ENCODE data around the gene AFF1.

The AFF1 gene

DNA sequence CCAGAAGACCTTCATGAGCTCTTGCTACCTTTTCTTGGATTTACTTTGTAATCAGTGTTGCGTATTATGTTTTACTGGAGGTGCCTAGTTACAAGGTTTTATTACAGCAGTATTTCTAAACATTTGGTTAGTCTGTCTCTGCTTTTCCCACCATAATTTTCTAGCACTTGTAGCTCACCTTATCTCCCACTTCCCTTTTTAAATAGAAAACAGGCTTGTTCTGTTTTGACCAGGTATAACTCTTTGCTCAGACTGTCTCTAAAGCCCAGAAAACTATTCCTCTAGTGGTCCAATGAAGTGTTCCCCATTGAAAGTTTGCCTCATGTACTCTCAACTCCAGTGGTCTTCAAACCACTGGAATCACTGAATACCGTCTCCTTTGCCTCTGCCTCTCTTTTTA lies 43.9 kb downstream of the AFF1 start:
- TF ChIP-seq, protein P1, sequence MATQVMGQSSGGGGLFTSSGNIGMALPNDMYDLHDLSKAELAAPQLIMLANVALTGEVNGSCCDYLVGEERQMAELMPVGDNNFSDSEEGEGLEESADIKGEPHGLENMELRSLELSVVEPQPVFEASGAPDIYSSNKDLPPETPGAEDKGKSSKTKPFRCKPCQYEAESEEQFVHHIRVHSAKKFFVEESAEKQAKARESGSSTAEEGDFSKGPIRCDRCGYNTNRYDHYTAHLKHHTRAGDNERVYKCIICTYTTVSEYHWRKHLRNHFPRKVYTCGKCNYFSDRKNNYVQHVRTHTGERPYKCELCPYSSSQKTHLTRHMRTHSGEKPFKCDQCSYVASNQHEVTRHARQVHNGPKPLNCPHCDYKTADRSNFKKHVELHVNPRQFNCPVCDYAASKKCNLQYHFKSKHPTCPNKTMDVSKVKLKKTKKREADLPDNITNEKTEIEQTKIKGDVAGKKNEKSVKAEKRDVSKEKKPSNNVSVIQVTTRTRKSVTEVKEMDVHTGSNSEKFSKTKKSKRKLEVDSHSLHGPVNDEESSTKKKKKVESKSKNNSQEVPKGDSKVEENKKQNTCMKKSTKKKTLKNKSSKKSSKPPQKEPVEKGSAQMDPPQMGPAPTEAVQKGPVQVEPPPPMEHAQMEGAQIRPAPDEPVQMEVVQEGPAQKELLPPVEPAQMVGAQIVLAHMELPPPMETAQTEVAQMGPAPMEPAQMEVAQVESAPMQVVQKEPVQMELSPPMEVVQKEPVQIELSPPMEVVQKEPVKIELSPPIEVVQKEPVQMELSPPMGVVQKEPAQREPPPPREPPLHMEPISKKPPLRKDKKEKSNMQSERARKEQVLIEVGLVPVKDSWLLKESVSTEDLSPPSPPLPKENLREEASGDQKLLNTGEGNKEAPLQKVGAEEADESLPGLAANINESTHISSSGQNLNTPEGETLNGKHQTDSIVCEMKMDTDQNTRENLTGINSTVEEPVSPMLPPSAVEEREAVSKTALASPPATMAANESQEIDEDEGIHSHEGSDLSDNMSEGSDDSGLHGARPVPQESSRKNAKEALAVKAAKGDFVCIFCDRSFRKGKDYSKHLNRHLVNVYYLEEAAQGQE (IDR thresholded peaks at IDR 0.05; ENCODE audit: low read depth), result no peak
- TF ChIP-seq TEAD4 (IDR thresholded peaks at IDR 0.05), result no peak
- no peak for TF ChIP-seq NFIC (IDR thresholded peaks at IDR 0.05)
- TF ChIP-seq FOXM1 (IDR thresholded peaks at IDR 0.05; ENCODE audit: borderline replicate concordance, low read depth), result no peak
- no peak for TF ChIP-seq TCF12 (IDR thresholded peaks at IDR 0.05; ENCODE audit: low read depth)
- TF ChIP-seq, protein P2, sequence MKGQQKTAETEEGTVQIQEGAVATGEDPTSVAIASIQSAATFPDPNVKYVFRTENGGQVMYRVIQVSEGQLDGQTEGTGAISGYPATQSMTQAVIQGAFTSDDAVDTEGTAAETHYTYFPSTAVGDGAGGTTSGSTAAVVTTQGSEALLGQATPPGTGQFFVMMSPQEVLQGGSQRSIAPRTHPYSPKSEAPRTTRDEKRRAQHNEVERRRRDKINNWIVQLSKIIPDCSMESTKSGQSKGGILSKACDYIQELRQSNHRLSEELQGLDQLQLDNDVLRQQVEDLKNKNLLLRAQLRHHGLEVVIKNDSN (IDR thresholded peaks at IDR 0.05), result no peak
- TF ChIP-seq YY1 (IDR thresholded peaks at IDR 0.05; ENCODE audit: low read depth), result no peak
- no peak for TF ChIP-seq ZBTB7A (IDR thresholded peaks at IDR 0.05; ENCODE audit: low read depth)
- no peak for TF ChIP-seq CREB1 (IDR thresholded peaks at IDR 0.05; ENCODE audit: low read depth)
- TF ChIP-seq EGR1 (IDR thresholded peaks at IDR 0.05), result no peak
- no peak for TF ChIP-seq RAD21 (IDR thresholded peaks at IDR 0.05; ENCODE audit: low read depth)
- no peak for TF ChIP-seq EP300 (IDR thresholded peaks at IDR 0.05; ENCODE audit: borderline replicate concordance)
- TF ChIP-seq, protein P3, sequence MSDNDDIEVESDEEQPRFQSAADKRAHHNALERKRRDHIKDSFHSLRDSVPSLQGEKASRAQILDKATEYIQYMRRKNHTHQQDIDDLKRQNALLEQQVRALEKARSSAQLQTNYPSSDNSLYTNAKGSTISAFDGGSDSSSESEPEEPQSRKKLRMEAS (IDR thresholded peaks at IDR 0.05), result no peak
- TF ChIP-seq TAF1 (IDR thresholded peaks at IDR 0.05; ENCODE audit: low read depth), result no peak
- TF ChIP-seq CEBPB (IDR thresholded peaks at IDR 0.05), result no peak

DNA sequence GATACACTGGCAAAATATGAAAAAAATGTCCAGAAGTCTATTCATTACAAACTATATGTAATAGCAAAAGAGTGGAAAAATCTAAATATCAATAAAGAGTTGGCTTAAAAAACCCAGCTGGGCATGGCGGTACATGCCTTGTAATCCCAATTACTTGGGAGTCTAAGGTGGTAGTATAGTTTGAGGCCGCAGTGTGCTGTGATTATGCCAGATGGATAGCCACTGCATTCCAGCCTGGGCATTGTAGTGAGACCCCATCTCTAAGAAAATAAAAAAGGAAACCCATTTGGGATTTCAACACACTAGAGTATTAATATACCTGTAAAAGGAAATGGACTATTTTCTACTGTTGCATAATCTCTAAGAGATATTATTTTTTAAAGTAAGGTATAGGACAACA lies 45.4 kb downstream of the AFF1 start:
- TF ChIP-seq EP300 (IDR thresholded peaks at IDR 0.05; ENCODE audit: borderline replicate concordance) (no peak), RAD21 (IDR thresholded peaks at IDR 0.05; ENCODE audit: low read depth) (no peak), TEAD4 (IDR thresholded peaks at IDR 0.05) (no peak), EGR1 (IDR thresholded peaks at IDR 0.05) (no peak), CEBPB (IDR thresholded peaks at IDR 0.05) (no peak), FOXM1 (IDR thresholded peaks at IDR 0.05; ENCODE audit: borderline replicate concordance, low read depth) (no peak), NFIC (IDR thresholded peaks at IDR 0.05) (no peak), ZBTB7A (IDR thresholded peaks at IDR 0.05; ENCODE audit: low read depth) (no peak), CREB1 (IDR thresholded peaks at IDR 0.05; ENCODE audit: low read depth) (no peak), YY1 (IDR thresholded peaks at IDR 0.05; ENCODE audit: low read depth) (no peak), TCF12 (IDR thresholded peaks at IDR 0.05; ENCODE audit: low read depth) (no peak), TAF1 (IDR thresholded peaks at IDR 0.05; ENCODE audit: low read depth) (no peak)
- TF ChIP-seq, protein P2 (IDR thresholded peaks at IDR 0.05), result no peak
- TF ChIP-seq, protein P3 (IDR thresholded peaks at IDR 0.05), result no peak
- TF ChIP-seq, protein P1 (IDR thresholded peaks at IDR 0.05; ENCODE audit: low read depth), result no peak

DNA sequence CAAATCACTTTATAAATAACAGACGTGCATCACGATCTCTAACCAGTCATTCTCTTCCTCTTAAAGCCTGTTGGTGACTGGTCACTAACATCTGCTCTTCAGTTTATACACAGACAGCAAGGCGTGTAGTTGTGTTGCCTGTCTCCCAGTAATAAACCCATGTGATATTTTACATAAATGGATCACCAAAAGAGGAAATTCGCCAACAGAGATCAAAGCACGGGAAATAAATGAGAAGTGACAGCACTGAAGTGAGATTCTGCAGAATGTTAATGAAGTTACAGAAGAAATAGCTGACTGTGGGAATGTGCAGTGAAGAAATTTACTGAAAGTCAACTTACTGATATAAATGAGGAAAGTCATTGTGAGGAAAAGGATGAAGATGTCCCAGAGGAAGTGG lies 47.0 kb downstream of the AFF1 start:
- TF ChIP-seq CEBPB (IDR thresholded peaks at IDR 0.05) (no peak), TEAD4 (IDR thresholded peaks at IDR 0.05) (no peak), RAD21 (IDR thresholded peaks at IDR 0.05; ENCODE audit: low read depth) (no peak), EGR1 (IDR thresholded peaks at IDR 0.05) (no peak), NFIC (IDR thresholded peaks at IDR 0.05) (no peak), CREB1 (IDR thresholded peaks at IDR 0.05; ENCODE audit: low read depth) (no peak), YY1 (IDR thresholded peaks at IDR 0.05; ENCODE audit: low read depth) (no peak), EP300 (IDR thresholded peaks at IDR 0.05; ENCODE audit: borderline replicate concordance) (no peak)
- TF ChIP-seq, protein P2 (IDR thresholded peaks at IDR 0.05), result no peak
- TF ChIP-seq, protein P3 (IDR thresholded peaks at IDR 0.05), result no peak

DNA sequence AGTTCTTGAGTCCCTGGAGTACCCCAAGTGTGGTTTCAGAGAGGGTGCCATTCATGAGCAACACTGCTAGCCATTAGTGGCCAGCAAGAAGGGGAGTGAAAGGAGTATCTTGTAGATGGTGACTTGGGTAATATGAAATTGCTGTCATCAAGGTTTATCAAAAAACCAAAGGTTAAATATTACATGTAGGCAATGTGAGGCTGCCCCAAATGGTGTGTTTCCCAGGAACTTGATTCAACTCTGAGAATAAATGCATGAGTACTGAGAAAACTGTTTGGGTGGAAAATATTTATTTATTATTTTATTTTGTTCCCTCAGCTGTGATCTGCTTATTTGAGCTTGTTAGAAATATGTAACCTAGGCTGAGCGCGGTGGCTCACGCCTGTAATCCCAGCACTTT lies 55.7 kb downstream of the AFF1 start:
- no peak for TF ChIP-seq RAD21 (IDR thresholded peaks at IDR 0.05; ENCODE audit: low read depth)
- no peak for TF ChIP-seq ZBTB7A (IDR thresholded peaks at IDR 0.05; ENCODE audit: low read depth)
- no peak for TF ChIP-seq TCF12 (IDR thresholded peaks at IDR 0.05; ENCODE audit: low read depth)
- no peak for TF ChIP-seq TEAD4 (IDR thresholded peaks at IDR 0.05)
- no peak for TF ChIP-seq CREB1 (IDR thresholded peaks at IDR 0.05; ENCODE audit: low read depth)
- TF ChIP-seq, protein P2 (IDR thresholded peaks at IDR 0.05), result no peak
- TF ChIP-seq CEBPB (IDR thresholded peaks at IDR 0.05), result no peak
- no peak for TF ChIP-seq EP300 (IDR thresholded peaks at IDR 0.05; ENCODE audit: borderline replicate concordance)
- no peak for TF ChIP-seq FOXM1 (IDR thresholded peaks at IDR 0.05; ENCODE audit: borderline replicate concordance, low read depth)
- no peak for TF ChIP-seq EGR1 (IDR thresholded peaks at IDR 0.05)
- TF ChIP-seq TAF1 (IDR thresholded peaks at IDR 0.05; ENCODE audit: low read depth), result no peak
- TF ChIP-seq, protein P3 (IDR thresholded peaks at IDR 0.05), result no peak
- TF ChIP-seq NFIC (IDR thresholded peaks at IDR 0.05), result no peak
- TF ChIP-seq YY1 (IDR thresholded peaks at IDR 0.05; ENCODE audit: low read depth), result no peak
- TF ChIP-seq, protein P1 (IDR thresholded peaks at IDR 0.05; ENCODE audit: low read depth), result no peak
